A673 (cell line): ENCODE results near the gene TRAPPC2L. TPM values are rescaled to one million over a fixed set of nuclear protein-coding genes. Genes with fewer than 3 reads are reported as not detected.

ENCODE experiments used
- BruUV-seq: library from RNA; stranded (reverse); fragments of 400-500 nt; replicated peaks from 2 replicates; lab custom pipeline; 2021; lab: Mats Ljungman, UMichigan
- CTCF ChIA-PET: fragments of 300-600 bp; sonication (Branson Sonifier 250); formaldehyde crosslinking; loops from one replicate; lab custom pipeline; 2022; ENCODE audit warnings: antibody characterized with exemption; lab: Charles Lee
- POLR2A ChIA-PET: fragments of 300-600 bp; sonication (Branson Sonifier 250); formaldehyde crosslinking; loops from one replicate; lab custom pipeline; 2022; ENCODE audit warnings: antibody characterized with exemption; ENCODE audit not compliant: low non-redundant PET; lab: Charles Lee
- DNase-seq: peaks from one replicate; pipeline ENCODE4 v3.0.0-alpha.2; 2015; ENCODE audit warnings: low spot score
- H3K27ac ChIP-seq: fragments of 200-600 bp; sonication (generic); 2 replicates; pipeline ENCODE4 v1.5.1; 2016; ENCODE audit warnings: mixed run types, low read depth, mild to moderate bottlenecking, mixed read lengths, antibody characterized with exemption, low read length; ENCODE audit not compliant: poor library complexity, severe bottlenecking
- H3K27me3 ChIP-seq: fragments of 200-600 bp; sonication (generic); replicated peaks from 2 replicates; pipeline ENCODE4 v1.6.1; 2017; ENCODE audit warnings: mixed run types, low read depth, mild to moderate bottlenecking, mixed read lengths, antibody characterized with exemption, low read length; ENCODE audit not compliant: insufficient read depth, poor library complexity
- H3K36me3 ChIP-seq: fragments of 200-600 bp; sonication (generic); 2 replicates; pipeline ENCODE4 v1.6.1; 2016; ENCODE audit warnings: mixed run types, mild to moderate bottlenecking, mixed read lengths, antibody characterized with exemption, low read length; ENCODE audit not compliant: insufficient read depth, poor library complexity, severe bottlenecking
- H3K4me1 ChIP-seq: fragments of 200-600 bp; sonication (generic); 2 replicates; pipeline ENCODE4 v1.6.1; 2017; ENCODE audit warnings: mixed run types, mild to moderate bottlenecking, mixed read lengths, antibody characterized with exemption, low read length; ENCODE audit not compliant: insufficient read depth, poor library complexity, severe bottlenecking
- H3K4me3 ChIP-seq: fragments of 200-600 bp; sonication (generic); 2 replicates; pipeline ENCODE4 v1.5.1; 2016; ENCODE audit warnings: low read depth, mixed run types, mild to moderate bottlenecking, mixed read lengths, low read length; ENCODE audit not compliant: poor library complexity, severe bottlenecking
- H3K9me3 ChIP-seq: fragments of 200-600 bp; sonication (generic); 2 replicates; pipeline ENCODE4 v1.6.1; 2016; ENCODE audit warnings: mixed run types, low read depth, mild to moderate bottlenecking, mixed read lengths, antibody characterized with exemption, low read length; ENCODE audit not compliant: poor library complexity, severe bottlenecking
- EZH2 ChIP-seq: fragments of 200-600 bp; sonication (generic); IDR thresholded peaks from 2 replicates; pipeline ENCODE4 v1.6.1; 2017; ENCODE audit warnings: borderline replicate concordance, low read depth, mild to moderate bottlenecking, mixed read lengths, antibody characterized with exemption, low read length; ENCODE audit not compliant: poor library complexity, severe bottlenecking
- intact Hi-C: fragments of 100-400 bp; cut with micrococcal nuclease; formaldehyde crosslinking; loops from one replicate; pipeline ENCODE4 v1.10.0; 2022; ENCODE audit not compliant: unreplicated experiment
- total RNA-seq: library from RNA; stranded (reverse); gene quantifications from 2 replicates; pipeline ENCODE4 v1.2.3, GENCODE V29; 2021
- TF ChIP-seq, protein P1 (sequence below): fragments of 300-800, 200-600 bp; sonication (generic); conservative IDR thresholded peaks from 2 replicates; pipeline ENCODE4 v1.5.1; 2017; ENCODE audit warnings: low read depth, mild to moderate bottlenecking, antibody characterized with exemption, low read length, moderate library complexity, mixed read lengths

TRAPPC2L gene
- total RNA-seq, 1 experiment from 2014 or later = 98.6 TPM

- H3K36me3 ChIP-seq = no peaks in the 10 kb centered on the region
- no TSS peak for BruUV-seq
- DNase-seq = no peak
- no peaks in the 10 kb centered on the region for H3K4me1 ChIP-seq
- H3K4me3 ChIP-seq = no peak overlapping the region
- no peak overlapping the region for H3K27ac ChIP-seq
- TF ChIP-seq, protein P1, sequence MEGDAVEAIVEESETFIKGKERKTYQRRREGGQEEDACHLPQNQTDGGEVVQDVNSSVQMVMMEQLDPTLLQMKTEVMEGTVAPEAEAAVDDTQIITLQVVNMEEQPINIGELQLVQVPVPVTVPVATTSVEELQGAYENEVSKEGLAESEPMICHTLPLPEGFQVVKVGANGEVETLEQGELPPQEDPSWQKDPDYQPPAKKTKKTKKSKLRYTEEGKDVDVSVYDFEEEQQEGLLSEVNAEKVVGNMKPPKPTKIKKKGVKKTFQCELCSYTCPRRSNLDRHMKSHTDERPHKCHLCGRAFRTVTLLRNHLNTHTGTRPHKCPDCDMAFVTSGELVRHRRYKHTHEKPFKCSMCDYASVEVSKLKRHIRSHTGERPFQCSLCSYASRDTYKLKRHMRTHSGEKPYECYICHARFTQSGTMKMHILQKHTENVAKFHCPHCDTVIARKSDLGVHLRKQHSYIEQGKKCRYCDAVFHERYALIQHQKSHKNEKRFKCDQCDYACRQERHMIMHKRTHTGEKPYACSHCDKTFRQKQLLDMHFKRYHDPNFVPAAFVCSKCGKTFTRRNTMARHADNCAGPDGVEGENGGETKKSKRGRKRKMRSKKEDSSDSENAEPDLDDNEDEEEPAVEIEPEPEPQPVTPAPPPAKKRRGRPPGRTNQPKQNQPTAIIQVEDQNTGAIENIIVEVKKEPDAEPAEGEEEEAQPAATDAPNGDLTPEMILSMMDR = no peak
- TF ChIP-seq EZH2 = no peak
- intact Hi-C loops = no loop called here
- no peaks in the 10 kb centered on the region for H3K27me3 ChIP-seq
- H3K9me3 ChIP-seq = no peaks in the 10 kb centered on the region
- POLR2A ChIA-PET = no interaction called here
- CTCF ChIA-PET = no interaction called here
Observed at GRCh38 chr16:88875703-88876234, 18.8 kb downstream of the TRAPPC2L start.

- TF ChIP-seq EZH2 = no peak
- TF ChIP-seq, protein P1 = no peak
- ChIA-PET POLR2A (no interaction called here), CTCF (no interaction called here)
- intact Hi-C loops = no loop called here
- no peaks in the 10 kb centered on the region for H3K9me3 ChIP-seq
- H3K27me3 ChIP-seq = no peaks in the 10 kb centered on the region
- no peaks in the 10 kb centered on the region for H3K36me3 ChIP-seq
- no peak for DNase-seq
- H3K4me3 ChIP-seq = no peak overlapping the region
- no peak overlapping the region for H3K27ac ChIP-seq
- H3K4me1 ChIP-seq = no peaks in the 10 kb centered on the region
- BruUV-seq = no TSS peak
Observed at GRCh38 chr16:88876942-88877526, 20.1 kb downstream of the TRAPPC2L start.

DNA sequence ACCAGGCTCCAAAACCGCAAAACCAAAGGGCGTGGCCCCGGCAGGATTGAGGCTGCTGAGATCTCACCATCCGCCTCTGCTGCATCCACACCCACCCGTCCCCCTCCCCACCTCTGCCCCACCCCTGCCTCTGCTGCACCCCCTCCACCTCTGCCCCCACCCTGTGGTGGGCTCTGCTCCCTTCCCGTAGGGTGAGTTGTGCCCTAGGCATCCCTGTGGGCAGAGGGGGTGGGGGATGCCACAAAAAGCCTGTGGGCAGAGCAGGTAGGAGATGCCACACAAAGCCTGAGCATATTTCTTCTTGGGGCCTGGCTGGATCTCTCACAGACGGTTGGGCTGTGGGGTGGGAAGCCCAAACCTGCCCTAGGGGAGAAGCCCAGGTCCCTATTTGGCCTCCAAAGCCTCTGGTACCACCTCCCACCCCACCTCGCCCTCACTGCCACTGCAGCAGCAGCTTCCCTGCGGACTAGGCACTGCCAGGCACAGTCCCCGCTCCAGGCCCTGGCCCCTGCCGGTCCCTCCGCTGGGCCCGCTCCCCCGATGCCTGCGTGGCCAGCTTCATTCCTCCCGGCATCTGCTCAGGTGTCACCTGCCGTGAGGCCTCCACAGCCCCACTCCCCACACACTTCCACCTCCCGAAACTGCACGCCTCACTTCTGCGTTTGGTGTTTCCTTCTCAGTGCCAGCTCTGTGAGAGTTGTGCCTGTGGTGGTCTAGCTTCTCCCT lies 20.8 kb downstream of the TRAPPC2L start:
- POLR2A ChIA-PET = no interaction called here
- no peaks in the 10 kb centered on the region for H3K27me3 ChIP-seq
- no peaks in the 10 kb centered on the region for H3K36me3 ChIP-seq
- CTCF ChIA-PET = no interaction called here
- H3K27ac ChIP-seq = no peak overlapping the region
- intact Hi-C loops = no loop called here
- BruUV-seq = no TSS peak
- no peak overlapping the region for H3K4me3 ChIP-seq
- H3K4me1 ChIP-seq = no peaks in the 10 kb centered on the region
- TF ChIP-seq EZH2 = no peak
- TF ChIP-seq, protein P1 = no peak
- no peaks in the 10 kb centered on the region for H3K9me3 ChIP-seq
- DNase-seq = no peak
